MCF 10A (cell line): Measurements from ENCODE around the gene HNRNPU. TPM values are rescaled to one million over a fixed set of nuclear protein-coding genes. Genes with fewer than 3 reads are reported as not detected.

Experiments used
- BruUV-seq: library from RNA; stranded (reverse); fragments of 400-500 nt; replicated peaks from 2 replicates; lab custom pipeline; 2021; lab: Mats Ljungman, UMichigan
- CTCF ChIA-PET: fragments of 300-600 bp; sonication (Branson Sonifier 250); formaldehyde crosslinking; extraction: SDS; loops from one replicate; lab custom pipeline; 2021; ENCODE audit warnings: antibody characterized with exemption, inconsistent platforms; lab: Yijun Ruan, JAX
- POLR2A ChIA-PET: fragments of 300-600, 350-650 bp; sonication (Branson Sonifier 250); formaldehyde crosslinking; extraction: SDS; loops from one replicate; lab custom pipeline; 2020; ENCODE audit warnings: antibody characterized with exemption, inconsistent platforms; lab: Yijun Ruan, JAX
- DNase-seq: peaks from one replicate; pipeline ENCODE4 v3.0.0-alpha.2; 2018; ENCODE audit not compliant: unreplicated experiment
- H3K27ac Mint-ChIP-seq: one replicate; pipeline ENCODE4 v1.8.0; 2022; ENCODE audit warnings: mild to moderate bottlenecking, low read depth, mixed read lengths; ENCODE audit not compliant: unreplicated experiment
- H3K27me3 Mint-ChIP-seq: one replicate; pipeline ENCODE4 v1.8.0; 2022; ENCODE audit warnings: mixed read lengths; ENCODE audit not compliant: insufficient read depth, unreplicated experiment
- H3K36me3 Mint-ChIP-seq: one replicate; pipeline ENCODE4 v1.8.0; 2022; ENCODE audit warnings: mild to moderate bottlenecking, moderate library complexity, mixed read lengths; ENCODE audit not compliant: insufficient read depth, unreplicated experiment
- H3K4me1 Mint-ChIP-seq: one replicate; pipeline ENCODE4 v1.8.0; 2022; ENCODE audit warnings: mixed read lengths; ENCODE audit not compliant: insufficient read depth, unreplicated experiment
- H3K4me3 Mint-ChIP-seq: one replicate; pipeline ENCODE4 v1.8.0; 2022; ENCODE audit warnings: mild to moderate bottlenecking, moderate library complexity, mixed read lengths; ENCODE audit not compliant: unreplicated experiment
- H3K9me3 Mint-ChIP-seq: one replicate; pipeline ENCODE4 v1.8.0; 2022; ENCODE audit warnings: mixed read lengths; ENCODE audit not compliant: unreplicated experiment
- CTCF ChIP-seq: fragments of 200-600 bp; IDR thresholded peaks from one replicate; pipeline ENCODE4 v1.8.0; 2022; ENCODE audit warnings: antibody characterized with exemption, mild to moderate bottlenecking; ENCODE audit not compliant: unreplicated experiment
- intact Hi-C: fragments of 100-400 bp; cut with micrococcal nuclease; formaldehyde crosslinking; loops from 2 replicates; pipeline ENCODE4 v1.14.1; 2022
- total RNA-seq: library from RNA; stranded (reverse); gene quantifications from 2 replicates; pipeline ENCODE4 v1.2.3, GENCODE V29; 2022

HNRNPU gene
- total RNA-seq, 1 experiment from 2014 or later = 572 TPM

DNA sequence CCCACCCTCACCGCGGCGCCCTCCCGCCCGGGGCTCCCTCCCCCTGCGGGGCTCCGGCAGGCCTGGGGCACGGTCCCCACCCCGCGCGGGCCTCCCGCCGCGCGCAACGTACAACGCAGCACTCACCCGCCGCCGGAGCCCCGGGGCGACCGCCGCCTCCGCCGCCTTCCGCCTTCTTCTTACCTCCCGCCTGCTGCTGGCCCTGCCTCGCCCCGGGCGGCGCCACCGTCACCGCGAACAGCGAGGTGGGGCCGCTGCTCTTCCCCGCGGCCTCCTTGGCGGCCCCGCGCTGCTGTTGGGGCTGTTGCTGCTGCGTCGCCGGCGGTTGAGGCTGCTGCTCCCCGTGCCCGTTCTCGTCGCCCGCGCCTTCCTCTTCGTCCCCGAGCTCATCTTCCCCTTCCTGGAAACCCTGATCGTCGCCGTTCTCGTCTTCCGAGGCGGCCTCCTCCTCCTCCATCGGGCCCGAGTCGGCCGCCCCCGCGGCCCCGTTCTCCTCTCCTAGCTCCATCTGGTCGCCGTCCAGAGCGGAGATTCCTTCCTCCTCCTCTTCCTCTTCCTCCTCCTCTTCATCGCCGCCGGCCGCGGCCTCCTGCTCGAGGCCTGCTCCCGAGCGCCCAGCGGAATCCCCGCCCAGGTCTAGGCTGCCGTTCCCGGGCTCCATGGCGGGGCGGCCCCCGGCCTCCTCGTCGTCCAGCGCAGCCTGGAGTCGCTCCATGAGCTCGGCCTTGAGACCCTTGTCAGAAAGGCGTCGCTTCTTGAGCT, 671 bp downstream of the HNRNPU start:
- no peaks in the 10 kb centered on the region for H3K9me3 Mint-ChIP-seq
- intact Hi-C loops = loop anchor here (1.0 kb wide), 3 partner anchors 28 to 179 kb away; partner anchors contain the start of gene COX20
- no peaks in the 10 kb centered on the region for H3K27me3 Mint-ChIP-seq
- H3K4me3 Mint-ChIP-seq = peak overlapping the region; percentile 93
- peaks cover 61% of the 10 kb centered on the region for H3K36me3 Mint-ChIP-seq
- DNase-seq = no peak
- peak overlapping the region; percentile 96 for H3K27ac Mint-ChIP-seq
- TSS peak; percentile 49 for BruUV-seq
- TF ChIP-seq CTCF = no peak
- ChIA-PET POLR2A (interaction anchor here (0.5 to 25.5 kb wide), 28 partner anchors 11 to 1704 kb away, joined by 3 to 1456 read pairs (median 9); partner anchors contain the start of genes ADSS2, CNST, COX20 and KIF26B), CTCF (interaction anchor here (0.6 to 13.7 kb wide), 17 partner anchors 8 to 1708 kb away, joined by 3 to 174 read pairs (median 5); a partner anchor contains a TSS)
- H3K4me1 Mint-ChIP-seq = peaks cover 38% of the 10 kb centered on the region

DNA sequence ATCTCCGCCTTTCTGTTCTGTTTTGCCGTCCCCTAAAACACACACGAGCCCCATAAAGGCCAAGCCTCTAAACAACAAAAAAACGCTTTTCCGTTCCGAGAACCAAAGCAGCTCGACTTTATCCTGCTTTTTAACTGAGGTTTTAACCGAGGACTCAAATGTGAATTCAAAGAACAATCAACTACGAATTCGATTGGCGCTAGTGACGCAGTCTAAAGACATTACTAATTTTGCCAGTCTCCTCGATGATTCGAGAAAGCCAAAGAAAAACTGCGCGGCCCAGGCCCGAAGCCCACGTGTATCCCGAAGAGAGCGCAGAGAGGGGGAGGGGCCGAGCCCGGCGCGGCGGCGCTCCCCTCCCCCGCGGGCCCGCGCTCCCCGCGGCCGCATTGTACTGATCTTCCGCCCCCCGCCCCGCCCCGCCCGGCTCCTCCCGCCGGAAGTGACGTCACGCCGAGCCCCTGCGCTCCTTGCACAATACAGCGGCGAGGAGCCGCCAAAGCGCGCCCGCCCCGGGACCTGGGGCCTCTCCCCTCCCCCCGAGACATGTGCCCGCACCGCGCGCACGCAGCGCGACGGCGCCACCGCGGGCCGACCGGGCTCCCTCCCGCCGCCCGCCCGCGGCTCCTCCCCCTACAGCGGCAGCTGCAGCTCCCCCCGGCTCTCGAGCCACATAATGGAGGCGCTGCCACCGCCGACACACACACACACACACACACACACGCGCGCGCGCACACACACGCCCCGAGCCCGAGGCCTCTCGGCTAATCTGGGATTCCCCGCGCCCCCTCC, 1.4 kb downstream of the HNRNPU start:
- Mint-ChIP-seq H3K36me3 (peaks cover 69% of the 10 kb centered on the region), H3K27me3 (no peaks in the 10 kb centered on the region), H3K4me1 (peaks cover 42% of the 10 kb centered on the region), H3K27ac (peak overlapping the region; percentile 96), H3K4me3 (peak overlapping the region; percentile 93), H3K9me3 (no peaks in the 10 kb centered on the region)
- no peak for TF ChIP-seq CTCF
- no TSS peak for BruUV-seq
- intact Hi-C loops = loop anchor here (1.0 kb wide), 3 partner anchors 28 to 179 kb away; partner anchors contain the start of gene COX20
- peak; percentile 99 for DNase-seq
- POLR2A ChIA-PET = interaction anchor here (0.9 to 25.5 kb wide), 25 partner anchors 12 to 1703 kb away, joined by 3 to 1456 read pairs (median 7); partner anchors contain the start of genes ADSS2, CEP170, CNST and COX20
- CTCF ChIA-PET = interaction anchor here (0.6 to 13.7 kb wide), 8 partner anchors 8 to 437 kb away, joined by 3 to 174 read pairs (median 7); partner anchors contain the start of gene COX20

DNA sequence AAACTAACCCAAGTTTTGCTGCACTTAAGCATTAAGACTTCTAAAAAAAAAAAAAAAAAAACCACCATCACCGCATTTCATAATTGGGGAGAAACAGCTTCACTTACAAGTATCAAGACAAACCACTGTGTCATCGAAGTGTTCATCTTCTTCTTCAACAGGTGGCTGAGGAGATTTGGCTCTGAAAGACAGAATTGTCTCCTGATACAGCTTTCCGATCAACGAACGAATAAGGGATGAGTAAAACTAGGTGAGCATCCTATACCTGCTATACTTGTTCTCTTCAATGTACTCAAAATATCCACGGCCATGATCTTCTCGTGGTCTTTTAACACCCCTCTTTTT, 2.0 kb downstream of the HNRNPU start:
- POLR2A ChIA-PET = interaction anchor here (0.7 to 25.5 kb wide), 25 partner anchors 13 to 1704 kb away, joined by 3 to 1456 read pairs (median 5); partner anchors contain the start of genes ADSS2, CEP170, CNST and COX20
- BruUV-seq = TSS peak; percentile 33
- CTCF ChIA-PET = interaction anchor here (0.7 to 13.7 kb wide), 7 partner anchors 9 to 180 kb away, joined by 3 to 174 read pairs (median 3); partner anchors contain the start of gene COX20
- Mint-ChIP-seq H3K4me1 (peaks cover 42% of the 10 kb centered on the region), H3K9me3 (no peaks in the 10 kb centered on the region), H3K36me3 (peaks cover 75% of the 10 kb centered on the region), H3K27me3 (no peaks in the 10 kb centered on the region), H3K4me3 (peak overlapping the region; percentile 93), H3K27ac (peak overlapping the region; percentile 96)
- DNase-seq = peak; percentile 47
- no peak for TF ChIP-seq CTCF
- intact Hi-C loops = no loop called here
